OCI-LY1 (cell line): ENCODE results near the gene GAL3ST2.
"Not testable (repeated sequence)": the region's sequence is repeated elsewhere in the genome, so short reads cannot be mapped to it uniquely, and the experiment has no call there.

Experiments used
- H2AFZ ChIP-seq: fragments of 200-600 bp; sonication (generic), shearing (Covaris generic); 2 replicates; pipeline ENCODE4 v1.6.0; 2014; ENCODE audit warnings: antibody characterized with exemption, mild to moderate bottlenecking, low read length
- H3F3A ChIP-seq: fragments of 200-600 bp; sonication (generic), shearing (Covaris generic); 2 replicates; pipeline ENCODE4 v1.6.0; 2014; ENCODE audit warnings: mild to moderate bottlenecking, antibody characterized with exemption, low read length, moderate library complexity; ENCODE audit not compliant: insufficient read depth
- H3K27ac ChIP-seq: fragments of 200-600 bp; sonication (generic); 2 replicates; pipeline ENCODE4 v1.5.1; 2014; ENCODE audit warnings: low read length, mixed run types, mild to moderate bottlenecking, low read depth; ENCODE audit not compliant: poor library complexity, severe bottlenecking
- H3K27me3 ChIP-seq: fragments of 200-600 bp; sonication (generic); 2 replicates; pipeline ENCODE4 v1.6.0; 2014; ENCODE audit warnings: antibody characterized with exemption, mild to moderate bottlenecking, low read length, moderate library complexity; ENCODE audit not compliant: insufficient read depth
- H3K36me3 ChIP-seq: fragments of 200-600 bp; sonication (generic); 2 replicates; pipeline ENCODE4 v1.6.1; 2014; ENCODE audit warnings: mild to moderate bottlenecking, antibody characterized with exemption, low read length, moderate library complexity, mixed read lengths; ENCODE audit not compliant: insufficient read depth
- H3K4me1 ChIP-seq: fragments of 200-600 bp; sonication (generic); 2 replicates; pipeline ENCODE4 v1.5.1; 2014; ENCODE audit warnings: mild to moderate bottlenecking, low read length, moderate library complexity; ENCODE audit not compliant: insufficient read depth, severe bottlenecking
- H3K4me2 ChIP-seq: fragments of 200-600 bp; sonication (generic), shearing (Covaris generic); 2 replicates; pipeline ENCODE4 v1.6.1; 2014; ENCODE audit warnings: low read length
- H3K4me3 ChIP-seq: fragments of 200-600 bp; sonication (generic); 2 replicates; pipeline ENCODE4 v1.5.1; 2014; ENCODE audit warnings: low read length, low read depth, mild to moderate bottlenecking, mixed read lengths; ENCODE audit not compliant: poor library complexity, severe bottlenecking
- H3K79me2 ChIP-seq: fragments of 200-600 bp; shearing (Covaris generic); 2 replicates; pipeline ENCODE4 v1.6.1; 2016; ENCODE audit warnings: mixed run types, low read length, mixed read lengths; ENCODE audit not compliant: insufficient read depth
- H3K9ac ChIP-seq: fragments of 200-600 bp; sonication (generic), shearing (Covaris generic); 2 replicates; pipeline ENCODE4 v1.6.1; 2014; ENCODE audit warnings: mild to moderate bottlenecking, low read length, mixed read lengths
- H3K9me2 ChIP-seq: fragments of 200-600 bp; sonication (generic), shearing (Covaris generic); 2 replicates; pipeline ENCODE4 v1.6.1; 2014; ENCODE audit warnings: low read depth, mild to moderate bottlenecking, low read length, mixed read lengths
- H3K9me3 ChIP-seq: fragments of 200-600 bp; shearing (Covaris generic); 2 replicates; pipeline ENCODE4 v1.6.1; 2014; ENCODE audit warnings: low read length, mixed read lengths
- H4K20me1 ChIP-seq: fragments of 200-600 bp; sonication (generic), shearing (Covaris generic); 2 replicates; pipeline ENCODE4 v1.6.0; 2016; ENCODE audit warnings: mild to moderate bottlenecking, low read length; ENCODE audit not compliant: insufficient read depth
- CTCF ChIP-seq: fragments of 200-600 bp; sonication (generic), shearing (Covaris generic); IDR thresholded peaks from 2 replicates; pipeline ENCODE4 v1.5.1; 2017; ENCODE audit warnings: mild to moderate bottlenecking, antibody characterized with exemption, low read length, moderate library complexity, mixed read lengths
- EZH2 ChIP-seq: fragments of 200-600 bp; sonication (generic), shearing (Covaris generic); IDR thresholded peaks from 2 replicates; pipeline ENCODE4 v1.8.0; 2017; ENCODE audit warnings: borderline replicate concordance, mixed run types, mild to moderate bottlenecking, antibody characterized with exemption, low read length, moderate library complexity, mixed read lengths

Gene GAL3ST2

DNA sequence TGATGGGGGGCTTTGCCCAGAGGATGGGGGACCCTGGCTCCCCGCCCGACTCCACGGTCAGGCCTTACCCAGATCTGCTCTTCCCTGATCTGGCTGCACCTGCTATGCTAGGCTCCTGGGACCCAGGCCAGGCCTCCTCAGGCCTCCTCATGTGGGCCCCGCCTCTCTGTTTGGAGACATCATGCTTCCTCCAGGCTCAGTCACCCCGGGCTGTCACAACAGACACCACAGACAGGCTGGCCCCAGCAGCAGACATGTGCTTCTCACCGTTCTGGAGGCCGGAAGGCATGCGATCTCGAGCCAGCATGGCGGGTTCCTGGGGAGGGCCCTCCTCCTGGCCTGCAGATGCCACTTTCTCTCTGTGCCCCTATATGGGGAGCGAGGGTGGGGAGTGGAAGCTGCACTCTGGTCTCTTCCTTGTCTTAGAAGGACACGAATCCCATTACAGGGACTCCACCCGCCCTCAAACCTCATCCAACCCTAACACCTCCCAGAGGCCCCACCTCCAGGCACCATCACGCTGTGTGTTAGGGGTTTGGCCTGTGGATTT, 21.5 kb downstream of the GAL3ST2 start:
- Histone ChIP-seq H3K4me3 (no peak overlapping the region), H3K79me2 (no peaks in the 10 kb centered on the region), H3K27ac (no peak overlapping the region), H3K36me3 (no peaks in the 10 kb centered on the region), H3K9ac (no peak overlapping the region), H3K9me3 (no peaks in the 10 kb centered on the region), H4K20me1 (no peaks in the 10 kb centered on the region), H3K4me1 (no peaks in the 10 kb centered on the region), H2AFZ (no peak overlapping the region), H3K9me2 (no peaks in the 10 kb centered on the region), H3K27me3 (0 out of 2 replicates have a peak, but pooled peaks cover 3% of the 10 kb centered on the region), H3F3A (no peaks in the 10 kb centered on the region), H3K4me2 (no peak overlapping the region)
- TF ChIP-seq CTCF (no peak), EZH2 (no peak)

GRCh38 chr2:241798631-241799521, 22.3 kb downstream of the GAL3ST2 start:
- Histone ChIP-seq H3K9ac (no peak overlapping the region), H3K4me2 (no peak overlapping the region), H3K9me2 (no peaks in the 10 kb centered on the region), H3K4me3 (no peak overlapping the region), H2AFZ (no peak overlapping the region), H3K79me2 (no peaks in the 10 kb centered on the region), H3K4me1 (peaks cover under 1% of the 10 kb centered on the region), H3K27ac (no peak overlapping the region), H3K9me3 (no peaks in the 10 kb centered on the region), H4K20me1 (no peaks in the 10 kb centered on the region), H3K27me3 (0 out of 2 replicates have a peak, but pooled peaks cover 3% of the 10 kb centered on the region), H3K36me3 (no peaks in the 10 kb centered on the region), H3F3A (no peaks in the 10 kb centered on the region)
- TF ChIP-seq CTCF (no peak), EZH2 (no peak)

DNA sequence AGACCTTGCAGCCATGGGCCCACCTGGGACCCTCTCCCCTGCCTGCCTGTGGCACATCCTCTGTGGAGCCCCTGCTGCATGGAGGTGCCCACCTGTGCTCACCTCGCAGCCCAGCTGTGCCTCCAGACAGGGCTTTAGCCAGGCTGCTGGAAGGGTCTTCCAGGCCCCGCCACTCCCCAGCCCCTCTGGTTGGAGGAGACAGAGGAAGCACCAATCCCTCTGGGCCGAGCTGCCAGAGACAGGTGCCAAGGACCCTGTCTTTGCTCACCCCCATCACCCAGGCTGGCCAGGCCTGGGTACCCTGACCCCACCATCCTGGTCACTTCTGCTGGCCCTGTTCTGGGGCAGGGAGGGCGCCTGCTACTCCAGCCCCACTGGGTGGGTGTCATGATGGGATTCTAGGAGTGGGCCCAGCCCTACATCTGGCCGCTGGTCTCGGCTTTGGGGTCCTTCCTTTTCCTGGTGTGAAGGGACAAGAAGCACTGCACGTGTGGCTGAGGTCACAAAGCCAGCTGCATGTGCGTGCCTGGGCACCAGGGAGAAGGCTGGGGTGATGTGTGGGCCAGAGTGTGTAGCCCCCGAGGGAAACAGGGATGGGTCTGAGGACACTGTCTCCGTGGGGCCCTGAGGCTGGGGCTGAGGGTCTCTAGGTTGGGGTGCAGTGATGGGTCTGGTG, 23.0 kb downstream of the GAL3ST2 start:
- H3K4me1 ChIP-seq, result peaks cover 3% of the 10 kb centered on the region
- H3K9me3 ChIP-seq, result no peaks in the 10 kb centered on the region
- no peak for TF ChIP-seq EZH2
- TF ChIP-seq CTCF, result no peak
- no peaks in the 10 kb centered on the region for H3K36me3 ChIP-seq
- no peaks in the 10 kb centered on the region for H3K79me2 ChIP-seq
- H2AFZ ChIP-seq, result no peak overlapping the region
- no peaks in the 10 kb centered on the region for H4K20me1 ChIP-seq
- H3K4me3 ChIP-seq, result no peak overlapping the region
- no peak overlapping the region for H3K4me2 ChIP-seq
- no peaks in the 10 kb centered on the region for H3F3A ChIP-seq
- H3K27ac ChIP-seq, result no peak overlapping the region
- no peak overlapping the region for H3K9ac ChIP-seq
- H3K27me3 ChIP-seq, result 0 out of 2 replicates have a peak, but pooled peaks cover 3% of the 10 kb centered on the region
- no peaks in the 10 kb centered on the region for H3K9me2 ChIP-seq

- not testable (repeated sequence) for H3K4me2 ChIP-seq, H3K4me1 ChIP-seq, H2AFZ ChIP-seq, H3K4me3 ChIP-seq, H3K9ac ChIP-seq, H3K79me2 ChIP-seq, H3K27ac ChIP-seq, H3K9me3 ChIP-seq, H3K9me2 ChIP-seq, H3F3A ChIP-seq, H3K27me3 ChIP-seq, H3K36me3 ChIP-seq, H4K20me1 ChIP-seq
These were observed 23.7 kb downstream of the GAL3ST2 start for GRCh38 chr2:241800198-241800903.
